HG03342 (cell line): Measurements from ENCODE around the gene DNMBP.
"Not testable (repeated sequence)": the region's sequence is repeated elsewhere in the genome, so short reads cannot be mapped to it uniquely, and the experiment has no call there.

Experiments
- ATAC-seq: cut with Tn5 transposase; IDR thresholded peaks from one replicate; pipeline ENCODE4 v1.9.1; 2021; ENCODE audit warnings: mild to moderate bottlenecking, moderate library complexity; ENCODE audit not compliant: unreplicated experiment

DNMBP gene

GRCh38 chr10:99985637-99986036 lies 24.1 kb downstream of the DNMBP start:
- not testable (repeated sequence) for ATAC-seq

GRCh38 chr10:99984211-99985034 lies 25.3 kb downstream of the DNMBP start:
- ATAC-seq, result no peak

GRCh38 chr10:99983280-99983988 lies 26.3 kb downstream of the DNMBP start:
- no peak for ATAC-seq

GRCh38 chr10:99982728-99983127 lies 27.0 kb downstream of the DNMBP start:
- ATAC-seq, result no peak

GRCh38 chr10:99981581-99982199 lies 28.1 kb downstream of the DNMBP start:
- no peak for ATAC-seq

- ATAC-seq, result no peak
Observed at GRCh38 chr10:99979066-99979685, 30.6 kb downstream of the DNMBP start.

- no peak for ATAC-seq
Observed at GRCh38 chr10:99977916-99978315, 31.8 kb downstream of the DNMBP start.

GRCh38 chr10:99976886-99977665 lies 32.7 kb downstream of the DNMBP start:
- ATAC-seq, result no peak

- ATAC-seq, result no peak
Observed at GRCh38 chr10:99975942-99976809, 33.6 kb downstream of the DNMBP start.

GRCh38 chr10:99975106-99975829 lies 34.5 kb downstream of the DNMBP start:
- no peak for ATAC-seq

GRCh38 chr10:99973190-99973589 lies 36.6 kb downstream of the DNMBP start:
- ATAC-seq, result no peak

GRCh38 chr10:99967961-99968360 lies 41.8 kb downstream of the DNMBP start:
- ATAC-seq, result no peak

- no peak for ATAC-seq
Observed at GRCh38 chr10:99966306-99966705, 43.4 kb downstream of the DNMBP start.

- ATAC-seq, result no peak
Observed at GRCh38 chr10:99965700-99966099, 44.0 kb downstream of the DNMBP start.

GRCh38 chr10:99964791-99965190 lies 45.0 kb downstream of the DNMBP start:
- no peak for ATAC-seq

GRCh38 chr10:99963467-99964165 lies 46.1 kb downstream of the DNMBP start:
- ATAC-seq, result not testable (repeated sequence)

- ATAC-seq, result no peak
Observed at GRCh38 chr10:99958806-99959205, 50.9 kb downstream of the DNMBP start.

- ATAC-seq, result no peak
Observed at GRCh38 chr10:99958302-99958701, 51.4 kb downstream of the DNMBP start.
